SK-N-SH treated with all-trans-retinoic acid at 6 μM for 48 hours (cell line): ENCODE results near the gene APOO.

Experiments used
- ATAC-seq: fragments of 200-7000 bp; cut with Tn5 transposase; 3 replicates; pipeline ENCODE4 v1.9.1; 2020; ENCODE audit warnings: mild to moderate bottlenecking, moderate library complexity
- BACH2 ChIP-seq: fragments of 250-450 bp; sonication (Bioruptor Pico); IDR thresholded peaks from 2 replicates; pipeline ENCODE4 v1.9.0; 2021; ENCODE audit warnings: mild to moderate bottlenecking, borderline replicate concordance
- CREB5 ChIP-seq: fragments of 250-450 bp; sonication (Bioruptor Pico); IDR thresholded peaks from 2 replicates; pipeline ENCODE4 v1.5.1; 2020; ENCODE audit warnings: low read depth, mild to moderate bottlenecking, moderate library complexity
- CSDC2 ChIP-seq: fragments of 250-450 bp; sonication (Bioruptor Pico); IDR thresholded peaks from 2 replicates; pipeline ENCODE4 v1.5.0; 2020; ENCODE audit warnings: mild to moderate bottlenecking, moderate library complexity
- CSRNP3 ChIP-seq: fragments of 250-450 bp; sonication (Bioruptor Pico); IDR thresholded peaks from 2 replicates; pipeline ENCODE4 v1.5.1; 2021; ENCODE audit warnings: mild to moderate bottlenecking, moderate library complexity
- ESRRG ChIP-seq: fragments of 250-450 bp; sonication (Bioruptor Pico); IDR thresholded peaks from 2 replicates; pipeline ENCODE4 v1.6.1; 2021; ENCODE audit warnings: mild to moderate bottlenecking
- GLIS3 ChIP-seq: fragments of 250-450 bp; sonication (Bioruptor Pico); IDR thresholded peaks from 2 replicates; pipeline ENCODE4 v1.5.0; 2020; ENCODE audit warnings: mild to moderate bottlenecking, moderate library complexity
- ISL1 ChIP-seq: fragments of 250-450 bp; sonication (Bioruptor Pico); IDR thresholded peaks from 2 replicates; pipeline ENCODE4 v2.1.2; 2022; ENCODE audit warnings: mild to moderate bottlenecking, moderate library complexity
- OSR1 ChIP-seq: fragments of 250-450 bp; sonication (Bioruptor Pico); IDR thresholded peaks from 2 replicates; pipeline ENCODE4 v1.8.0; 2022; ENCODE audit warnings: moderate library complexity, mild to moderate bottlenecking, inconsistent platforms
- POU6F1 ChIP-seq: fragments of 250-450 bp; sonication (Bioruptor Pico); IDR thresholded peaks from 2 replicates; pipeline ENCODE4 v1.8.0; 2021; ENCODE audit warnings: low read depth, mild to moderate bottlenecking, moderate library complexity, borderline replicate concordance
- PPARA ChIP-seq: fragments of 250-450 bp; sonication (Bioruptor Pico); IDR thresholded peaks from 2 replicates; pipeline ENCODE4 v1.5.0; 2020; ENCODE audit warnings: mild to moderate bottlenecking, borderline replicate concordance
- RARB ChIP-seq: fragments of 250-450 bp; sonication (Bioruptor Pico); IDR thresholded peaks from 2 replicates; pipeline ENCODE4 v1.8.0; 2021; ENCODE audit warnings: mild to moderate bottlenecking, moderate library complexity
- SNAI2 ChIP-seq: fragments of 250-450 bp; sonication (Bioruptor Pico); IDR thresholded peaks from 2 replicates; pipeline ENCODE4 v1.5.0; 2020; ENCODE audit warnings: mild to moderate bottlenecking, moderate library complexity
- TCF4 ChIP-seq: fragments of 250-450 bp; sonication (Bioruptor Pico); IDR thresholded peaks from 2 replicates; pipeline ENCODE4 v1.8.0; 2021; ENCODE audit warnings: mild to moderate bottlenecking, moderate library complexity, borderline replicate concordance
- TOX ChIP-seq: fragments of 250-450 bp; sonication (Bioruptor Pico); IDR thresholded peaks from 2 replicates; pipeline ENCODE4 v1.8.0; 2021; ENCODE audit warnings: mild to moderate bottlenecking, moderate library complexity, borderline replicate concordance
- ZC3H10 ChIP-seq: fragments of 250-450 bp; sonication (Bioruptor Pico); IDR thresholded peaks from 2 replicates; pipeline ENCODE4 v1.5.1; 2021; ENCODE audit warnings: mild to moderate bottlenecking, moderate library complexity
- ZFP3 ChIP-seq: fragments of 250-450 bp; sonication (Bioruptor Pico); IDR thresholded peaks from 2 replicates; pipeline ENCODE4 v1.5.0; 2020; ENCODE audit warnings: mild to moderate bottlenecking, moderate library complexity
- ZFP30 ChIP-seq: fragments of 450-650 bp; formaldehyde crosslinking; IDR thresholded peaks from 2 replicates; pipeline ENCODE4 v1.5.0; 2022; ENCODE audit warnings: mild to moderate bottlenecking, moderate library complexity
- ZNF565 ChIP-seq: fragments of 450-650 bp; formaldehyde crosslinking; conservative IDR thresholded peaks from 2 replicates; pipeline ENCODE4 v1.5.0; 2020; ENCODE audit warnings: low read depth, mild to moderate bottlenecking, moderate library complexity
- ZNF70 ChIP-seq: fragments of 450-650 bp; formaldehyde crosslinking; IDR thresholded peaks from 2 replicates; pipeline ENCODE4 v1.5.0; 2020; ENCODE audit warnings: mild to moderate bottlenecking, moderate library complexity
- ZNF8 ChIP-seq: fragments of 450-650 bp; formaldehyde crosslinking; IDR thresholded peaks from 2 replicates; pipeline ENCODE4 v1.5.0; 2020; ENCODE audit warnings: mild to moderate bottlenecking, moderate library complexity
- TF ChIP-seq, protein P1 (sequence below): fragments of 250-450 bp; sonication (Bioruptor Pico); IDR thresholded peaks from 2 replicates; pipeline ENCODE4 v1.5.0; 2020; ENCODE audit warnings: mild to moderate bottlenecking, moderate library complexity

APOO gene

DNA sequence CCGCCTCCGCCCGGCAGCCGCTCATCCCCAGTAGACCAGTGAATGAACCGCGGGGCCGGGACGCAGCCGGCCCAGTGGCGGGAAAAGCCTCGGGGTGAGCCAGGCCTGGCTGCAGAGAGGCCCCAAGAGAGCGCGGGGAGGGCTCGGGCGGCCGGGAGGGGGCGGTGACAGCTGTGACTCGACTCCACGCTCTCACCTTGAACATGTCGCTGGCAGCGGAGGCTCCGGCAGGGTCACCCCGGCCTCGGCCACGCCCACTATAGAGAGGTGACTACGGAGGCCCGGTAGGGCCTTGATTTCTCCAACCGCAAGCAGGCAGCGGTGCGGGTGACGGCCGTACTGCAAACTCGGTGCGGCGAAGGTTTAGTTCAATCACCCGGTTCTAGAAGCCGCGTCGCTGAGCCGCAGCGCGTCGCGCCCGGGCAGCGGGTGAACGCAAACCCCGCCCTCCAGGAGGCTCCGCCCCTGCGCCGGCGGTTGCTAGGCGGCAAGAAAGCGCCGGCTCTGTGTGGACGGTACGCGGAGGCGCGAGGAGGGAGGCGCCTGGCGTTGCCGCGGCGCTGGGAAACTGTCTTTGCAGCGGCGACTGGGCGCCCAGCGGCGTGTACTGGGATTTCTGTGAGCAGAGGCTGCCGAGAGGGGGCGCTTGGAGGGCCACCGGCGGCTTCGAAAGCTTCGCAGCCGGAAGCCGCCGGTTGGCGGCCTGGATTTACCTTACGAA is at the start of gene APOO, which contains the start of gene CXorf58:
Gene APOO, minus strand, starts transcription at position 441 of the 721 bp plus-strand sequence. Its CDS starts 236 bp downstream, at position 205.
Gene CXorf58, plus strand, starts transcription at position 509 of the 721 bp plus-strand sequence. CDS start 2,297 bp downstream, outside the sequence.
- ATAC-seq, result peak; percentile 97
- peak; percentile 22; the same call in 1 of the 2 replicates for TF ChIP-seq ZNF8 (CRISPR knock-in tag)
- TF ChIP-seq OSR1, result no peak

DNA sequence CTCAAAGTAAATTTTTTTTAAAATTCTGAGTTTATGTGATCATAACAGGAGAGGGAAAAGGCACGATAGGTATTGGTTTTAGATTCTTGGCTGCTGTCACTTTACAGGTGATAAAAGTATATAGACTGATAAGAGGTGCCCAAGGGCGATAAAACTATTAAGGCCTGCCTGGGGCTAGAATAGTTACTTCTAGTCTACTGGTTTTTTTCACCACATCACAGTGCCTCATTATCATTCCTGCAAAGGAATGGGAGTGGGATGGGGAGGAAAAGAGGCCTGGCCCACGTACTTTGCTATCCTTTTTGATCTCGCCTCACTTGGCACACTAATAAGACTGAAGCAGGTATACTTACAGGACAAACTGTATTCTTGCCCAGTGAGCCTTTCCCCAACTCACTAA is 46.7 kb upstream of the APOO start:
- TF ChIP-seq ZFP3, result no peak
- no peak for TF ChIP-seq CSRNP3 (CRISPR knock-in tag)
- TF ChIP-seq BACH2 (CRISPR knock-in tag), result no peak
- no peak for TF ChIP-seq ZNF565 (CRISPR knock-in tag)
- TF ChIP-seq POU6F1 (CRISPR knock-in tag), result no peak
- TF ChIP-seq PPARA (CRISPR knock-in tag), result no peak
- TF ChIP-seq, protein P1, sequence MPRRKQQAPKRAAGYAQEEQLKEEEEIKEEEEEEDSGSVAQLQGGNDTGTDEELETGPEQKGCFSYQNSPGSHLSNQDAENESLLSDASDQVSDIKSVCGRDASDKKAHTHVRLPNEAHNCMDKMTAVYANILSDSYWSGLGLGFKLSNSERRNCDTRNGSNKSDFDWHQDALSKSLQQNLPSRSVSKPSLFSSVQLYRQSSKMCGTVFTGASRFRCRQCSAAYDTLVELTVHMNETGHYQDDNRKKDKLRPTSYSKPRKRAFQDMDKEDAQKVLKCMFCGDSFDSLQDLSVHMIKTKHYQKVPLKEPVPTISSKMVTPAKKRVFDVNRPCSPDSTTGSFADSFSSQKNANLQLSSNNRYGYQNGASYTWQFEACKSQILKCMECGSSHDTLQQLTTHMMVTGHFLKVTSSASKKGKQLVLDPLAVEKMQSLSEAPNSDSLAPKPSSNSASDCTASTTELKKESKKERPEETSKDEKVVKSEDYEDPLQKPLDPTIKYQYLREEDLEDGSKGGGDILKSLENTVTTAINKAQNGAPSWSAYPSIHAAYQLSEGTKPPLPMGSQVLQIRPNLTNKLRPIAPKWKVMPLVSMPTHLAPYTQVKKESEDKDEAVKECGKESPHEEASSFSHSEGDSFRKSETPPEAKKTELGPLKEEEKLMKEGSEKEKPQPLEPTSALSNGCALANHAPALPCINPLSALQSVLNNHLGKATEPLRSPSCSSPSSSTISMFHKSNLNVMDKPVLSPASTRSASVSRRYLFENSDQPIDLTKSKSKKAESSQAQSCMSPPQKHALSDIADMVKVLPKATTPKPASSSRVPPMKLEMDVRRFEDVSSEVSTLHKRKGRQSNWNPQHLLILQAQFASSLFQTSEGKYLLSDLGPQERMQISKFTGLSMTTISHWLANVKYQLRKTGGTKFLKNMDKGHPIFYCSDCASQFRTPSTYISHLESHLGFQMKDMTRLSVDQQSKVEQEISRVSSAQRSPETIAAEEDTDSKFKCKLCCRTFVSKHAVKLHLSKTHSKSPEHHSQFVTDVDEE (CRISPR knock-in tag), result no peak
- no peak for TF ChIP-seq ESRRG (CRISPR knock-in tag)
- no peak for TF ChIP-seq TCF4 (CRISPR knock-in tag)
- no peak for TF ChIP-seq GLIS3 (CRISPR knock-in tag)
- TF ChIP-seq CSDC2 (CRISPR knock-in tag), result no peak
- TF ChIP-seq RARB (CRISPR knock-in tag), result no peak
- TF ChIP-seq SNAI2 (CRISPR knock-in tag), result no peak
- TF ChIP-seq CREB5, result no peak
- no peak for TF ChIP-seq ZNF70 (CRISPR knock-in tag)
- no peak for TF ChIP-seq ZC3H10 (CRISPR knock-in tag)
- no peak for TF ChIP-seq ZNF8 (CRISPR knock-in tag)

GRCh38 chrX:23953908-23954269 is 46.2 kb upstream of the APOO start:
- no peak for ATAC-seq
- TF ChIP-seq ISL1, result no peak
- no peak for TF ChIP-seq SNAI2 (CRISPR knock-in tag)
- TF ChIP-seq CREB5, result no peak
- TF ChIP-seq ZNF70 (CRISPR knock-in tag), result no peak
- TF ChIP-seq OSR1, result no peak
- TF ChIP-seq BACH2 (CRISPR knock-in tag), result no peak
- no peak for TF ChIP-seq ZC3H10 (CRISPR knock-in tag)
- no peak for TF ChIP-seq RARB (CRISPR knock-in tag)
- no peak for TF ChIP-seq ZFP30
- no peak for TF ChIP-seq PPARA (CRISPR knock-in tag)
- no peak for TF ChIP-seq TOX (CRISPR knock-in tag)
- TF ChIP-seq ZNF8 (CRISPR knock-in tag), result no peak

More for the DNA sequence above, 46.7 kb upstream of the APOO start:
- no peak for ATAC-seq
